DMS114 treated with DMSO at 0.1 percent for 48 hours (cell line): Measurements from ENCODE around the gene NCEH1.
"Not testable (repeated sequence)": the region's sequence is repeated elsewhere in the genome, so short reads cannot be mapped to it uniquely, and the experiment has no call there.

Source experiments
- DNase-seq: peaks from one replicate; lab custom pipeline; 2025; ENCODE audit not compliant: unreplicated experiment; lab: John Stamatoyannopoulos, UW

The NCEH1 gene

GRCh38 chr3:172679599-172679998 is 31.3 kb downstream of the NCEH1 start:
- DNase-seq, result no peak

- no peak for DNase-seq
These were observed 32.8 kb downstream of the NCEH1 start for GRCh38 chr3:172678068-172678467.

DNA sequence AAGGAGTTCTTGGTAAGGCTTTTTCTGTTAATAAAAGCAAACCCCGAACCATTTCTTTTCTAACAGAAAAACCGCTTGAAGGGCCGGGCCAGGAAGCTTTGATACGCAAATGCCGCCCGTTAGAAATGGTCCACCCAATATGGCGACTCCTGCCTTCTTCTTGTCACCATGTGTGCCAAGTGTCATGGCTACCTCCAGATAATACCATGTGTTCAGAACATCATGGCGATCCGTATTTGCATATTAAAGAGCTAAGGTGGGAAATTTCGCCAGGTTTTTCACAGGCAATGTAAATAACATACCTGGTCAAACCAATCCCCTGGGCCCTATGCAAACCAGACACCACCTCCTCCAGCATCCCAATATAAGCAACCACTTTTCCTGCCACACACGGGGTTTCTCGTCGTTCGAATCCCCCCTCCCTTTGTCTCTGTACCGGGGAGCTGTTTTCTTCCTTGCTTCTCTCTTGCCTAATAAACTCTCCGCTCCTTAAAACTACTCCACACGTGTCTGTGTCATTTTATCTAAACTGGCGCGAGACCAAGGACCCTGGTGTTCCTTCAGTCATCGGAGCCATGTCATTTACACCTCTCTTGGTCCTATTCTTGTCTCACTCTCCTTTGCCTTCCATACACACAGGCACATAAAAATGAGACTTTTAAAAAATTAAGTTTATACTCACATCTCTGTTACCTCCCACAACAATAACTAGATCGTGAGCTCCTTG is 34.5 kb downstream of the NCEH1 start:
- no peak for DNase-seq

- peak; percentile 34 for DNase-seq
These were observed 35.2 kb downstream of the NCEH1 start for GRCh38 chr3:172675441-172676193.

DNA sequence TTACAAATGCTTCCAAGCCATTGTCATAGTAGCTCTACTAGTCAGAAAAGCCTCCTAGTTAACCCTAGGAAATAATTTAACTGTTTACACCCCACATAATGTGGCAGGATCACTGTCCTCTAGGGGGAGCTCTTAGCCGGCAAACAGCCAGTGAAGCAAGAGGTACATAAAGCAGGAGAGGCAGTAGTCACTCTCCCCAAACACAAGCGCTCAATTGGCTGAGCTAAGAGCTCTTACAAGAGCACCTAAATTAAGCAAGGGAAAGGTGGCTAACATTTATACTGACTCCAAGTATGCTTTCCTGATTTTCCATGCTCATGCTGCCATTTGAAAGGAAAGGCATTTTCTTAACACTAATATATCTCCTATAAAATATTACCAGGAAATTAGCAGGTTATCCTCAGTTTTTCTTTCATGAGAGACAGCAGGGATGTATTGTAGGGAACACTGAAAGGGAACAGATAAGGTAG is 37.6 kb downstream of the NCEH1 start:
- peak; percentile 49 for DNase-seq

DNA sequence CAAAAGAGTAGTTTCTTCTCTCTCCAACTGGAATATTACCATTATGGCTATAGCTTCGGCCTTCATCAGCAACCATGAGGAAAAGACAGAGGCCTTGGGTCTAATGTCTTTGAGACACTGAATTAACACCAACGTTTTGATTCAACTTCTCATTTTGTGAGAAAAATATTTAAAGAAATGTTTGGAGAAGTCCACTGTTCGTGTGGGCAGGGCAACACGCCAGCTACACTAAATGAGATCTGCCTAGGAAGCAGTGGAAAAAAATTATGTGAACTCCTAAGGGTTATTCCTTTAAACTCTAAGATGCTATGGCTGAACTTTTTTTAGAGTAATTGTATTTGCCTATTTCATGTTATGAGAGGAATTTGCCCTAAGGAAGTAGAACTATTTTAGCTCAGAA is 41.8 kb downstream of the NCEH1 start:
- no peak for DNase-seq

GRCh38 chr3:172666873-172667694 is 43.8 kb downstream of the NCEH1 start:
- DNase-seq, result peak; percentile 51

DNA sequence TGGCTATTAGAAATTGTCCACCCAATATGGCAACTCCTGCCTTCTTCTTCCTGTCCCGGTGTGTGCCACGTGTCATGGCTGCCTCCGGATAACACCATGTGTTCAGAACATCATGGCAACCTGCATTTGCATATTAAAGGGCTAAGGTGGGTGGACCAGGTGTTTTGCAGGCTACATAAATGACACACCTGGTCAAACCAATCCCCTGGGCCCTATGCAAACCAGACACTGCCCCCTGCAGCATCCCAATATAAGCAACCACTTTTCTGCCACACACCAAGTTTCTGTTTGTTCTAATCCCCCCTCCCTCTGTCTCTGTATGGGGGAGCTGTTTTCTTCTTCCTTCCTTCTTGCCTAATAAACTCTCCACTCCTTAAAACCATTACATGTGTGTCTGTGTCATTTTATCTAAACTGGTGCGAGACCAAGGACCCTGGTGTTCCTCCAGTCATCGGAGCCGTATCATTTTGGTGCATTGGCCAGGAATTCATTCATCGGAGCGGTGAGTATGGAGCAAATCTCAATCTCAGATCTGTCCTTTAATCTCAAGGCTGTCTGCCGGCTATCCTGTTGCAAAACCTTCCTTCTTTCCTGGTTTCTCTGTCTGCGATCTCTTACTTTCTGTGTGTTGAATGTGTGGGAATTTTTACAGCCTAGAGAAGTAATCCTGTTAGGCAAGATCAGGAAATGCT is 44.5 kb downstream of the NCEH1 start:
- no peak for DNase-seq

DNA sequence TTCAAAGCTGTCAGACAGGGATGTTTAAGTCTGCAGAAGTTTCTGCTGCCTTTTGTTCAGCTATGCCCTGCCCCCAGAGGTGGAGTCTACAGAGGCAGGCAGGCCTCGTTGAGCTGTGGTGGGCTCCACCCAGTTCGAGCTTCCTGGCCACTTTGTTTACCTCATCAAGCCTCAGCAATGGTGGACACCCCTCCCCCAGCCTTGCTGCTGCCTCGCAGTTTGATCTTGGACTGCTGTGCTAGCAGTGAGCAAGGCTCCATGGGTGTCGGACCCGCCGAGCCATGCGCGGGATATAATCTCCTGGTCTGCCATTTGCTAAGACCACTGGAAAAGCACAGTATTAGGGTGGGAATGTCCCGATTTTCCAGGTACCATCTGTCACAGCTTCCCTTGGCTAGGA is 45.4 kb downstream of the NCEH1 start:
- DNase-seq, result not testable (repeated sequence)

DNA sequence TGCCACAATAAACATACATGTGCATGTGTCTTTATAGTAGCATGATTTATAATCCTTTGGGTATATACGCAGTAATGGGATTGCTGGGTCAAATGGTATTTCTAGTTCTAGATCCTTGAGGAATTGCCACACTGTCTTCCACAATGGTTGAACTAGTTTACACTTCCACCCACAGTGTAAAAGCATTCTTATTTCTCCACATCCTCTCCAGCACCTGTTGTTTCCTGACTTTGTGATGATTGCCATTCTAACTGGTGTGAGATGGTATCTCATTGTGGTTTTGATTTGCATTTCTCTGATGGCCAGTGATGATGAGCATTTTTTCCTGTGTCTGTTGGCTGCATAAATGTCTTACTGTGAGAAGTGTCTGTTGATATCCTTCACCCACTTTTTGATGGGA is 50.4 kb downstream of the NCEH1 start:
- not testable (repeated sequence) for DNase-seq

GRCh38 chr3:172659246-172660002 is 51.4 kb downstream of the NCEH1 start:
- no peak for DNase-seq

- DNase-seq, result no peak
These were observed 52.3 kb downstream of the NCEH1 start for GRCh38 chr3:172658344-172659245.

- no peak for DNase-seq
These were observed 54.3 kb downstream of the NCEH1 start for GRCh38 chr3:172656602-172657001.

- no peak for DNase-seq
These were observed 55.5 kb downstream of the NCEH1 start for GRCh38 chr3:172655388-172655787.

DNA sequence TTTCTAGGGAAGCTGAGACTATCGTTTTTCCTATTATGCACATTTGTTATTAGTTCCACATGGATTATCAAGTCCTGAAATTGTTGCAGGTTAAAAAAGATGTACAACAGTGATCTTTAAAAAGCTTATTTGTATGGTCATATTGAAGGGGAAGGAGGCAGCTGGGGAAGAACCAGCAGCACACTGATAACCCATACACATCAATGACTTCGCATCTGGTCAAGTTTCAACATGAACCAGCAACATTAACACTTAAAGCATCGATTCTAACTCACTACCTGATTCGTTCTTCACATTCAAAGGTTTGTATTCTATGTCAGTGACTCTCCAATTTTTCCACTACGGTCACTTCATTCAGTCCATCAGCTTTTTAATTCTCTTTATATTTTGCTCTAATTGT is 56.4 kb downstream of the NCEH1 start:
- DNase-seq, result no peak

DNA sequence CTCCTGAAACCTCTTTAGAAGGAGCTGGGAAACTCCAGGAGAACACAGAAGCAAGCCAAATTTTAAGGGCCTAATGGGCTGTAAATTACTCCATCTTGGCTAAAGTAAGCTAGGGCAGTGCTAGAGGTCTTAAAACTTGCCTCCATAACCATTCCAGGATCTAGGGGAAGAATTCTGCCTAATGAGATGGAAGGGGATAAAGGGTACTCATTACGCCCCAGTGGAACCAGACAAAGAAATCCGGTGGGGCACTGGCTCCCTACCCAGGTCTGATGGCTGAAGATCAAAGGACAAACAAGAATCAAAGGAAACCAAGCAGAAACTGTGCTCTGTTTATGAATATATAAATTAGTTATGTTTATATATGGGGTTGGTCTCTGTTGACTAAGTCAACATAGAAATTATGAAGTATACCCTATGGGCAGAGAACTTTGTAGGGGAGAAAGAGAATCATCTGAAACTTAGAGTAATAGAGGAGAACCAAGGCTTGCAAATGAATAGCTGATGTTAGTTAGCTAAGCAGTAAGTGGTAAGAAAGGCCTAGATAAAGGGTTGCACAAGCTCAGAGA is 57.8 kb downstream of the NCEH1 start:
- no peak for DNase-seq

GRCh38 chr3:172651936-172652625 is 58.8 kb downstream of the NCEH1 start:
- no peak for DNase-seq

- no peak for DNase-seq
These were observed 60.9 kb downstream of the NCEH1 start for GRCh38 chr3:172649987-172650386.
